ENCODE measurements around the gene MAT2A.
A peak's percentile ranks its signal among the peaks of the same experiment; 100 is the strongest.
"Not testable (repeated sequence)": the region's sequence is repeated elsewhere in the genome, so short reads cannot be mapped to it uniquely, and the experiment has no call there.

Gene MAT2A

DNA sequence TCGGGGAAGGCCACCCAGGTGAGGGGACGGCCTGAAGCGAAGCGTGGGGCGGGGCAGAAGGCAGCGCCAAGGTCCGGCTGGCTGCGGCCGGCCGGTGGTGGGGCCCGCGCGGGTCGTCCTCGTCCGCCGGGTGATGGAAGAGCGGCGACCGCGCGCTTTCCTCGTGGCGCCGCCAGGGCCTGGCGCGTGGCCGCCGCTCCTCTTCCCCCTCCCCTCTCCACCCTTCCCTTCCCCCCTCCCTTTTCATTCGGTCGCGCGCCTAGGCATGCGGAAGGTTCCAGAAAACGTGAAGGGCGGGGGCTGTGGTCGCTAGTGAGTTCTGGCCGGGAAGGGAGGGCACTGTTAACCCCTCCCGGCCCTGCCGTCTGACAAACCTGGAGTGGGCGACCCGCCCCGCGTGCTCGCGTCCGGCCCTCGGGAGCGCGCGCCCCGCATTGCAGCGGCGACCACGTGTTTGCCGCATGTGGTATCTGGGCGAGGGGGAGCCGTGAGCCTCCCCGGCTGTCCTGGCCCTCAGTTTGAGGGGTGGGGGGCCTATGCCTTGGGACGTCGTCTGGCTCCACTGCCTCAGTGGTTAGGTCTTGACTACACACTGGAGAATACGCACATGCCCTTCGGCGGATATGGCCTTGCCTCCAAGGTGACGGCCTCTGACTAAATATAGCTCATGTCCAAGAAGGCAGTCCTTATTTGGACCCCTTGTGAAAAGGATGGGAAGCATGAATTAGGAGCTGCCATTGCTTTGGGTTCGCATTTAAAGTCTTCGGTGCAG lies 579 bp downstream of the MAT2A start:
- TF ChIP-seq L3MBTL2 (conservative IDR thresholded peaks at IDR 0.05) (peak; percentile 92), SUZ12 (IDR thresholded peaks at IDR 0.05) (no peak)
- CTCF ChIA-PET: interaction anchor here (0.6 to 1.5 kb wide), 7 partner anchors 13 to 119 kb away, joined by 3 to 5 read pairs (median 4); no protein-coding TSS in a partner anchor
- peak; percentile 49 for DNase-seq (ENCODE audit: extremely low spot score)
- POLR2A ChIA-PET: interaction anchor here (0.7 to 5.4 kb wide), 41 partner anchors 10 to 185 kb away, joined by 3 to 105 read pairs (median 4); partner anchors contain the start of genes C2orf68, GGCX, RETSAT and RNF181

DNA sequence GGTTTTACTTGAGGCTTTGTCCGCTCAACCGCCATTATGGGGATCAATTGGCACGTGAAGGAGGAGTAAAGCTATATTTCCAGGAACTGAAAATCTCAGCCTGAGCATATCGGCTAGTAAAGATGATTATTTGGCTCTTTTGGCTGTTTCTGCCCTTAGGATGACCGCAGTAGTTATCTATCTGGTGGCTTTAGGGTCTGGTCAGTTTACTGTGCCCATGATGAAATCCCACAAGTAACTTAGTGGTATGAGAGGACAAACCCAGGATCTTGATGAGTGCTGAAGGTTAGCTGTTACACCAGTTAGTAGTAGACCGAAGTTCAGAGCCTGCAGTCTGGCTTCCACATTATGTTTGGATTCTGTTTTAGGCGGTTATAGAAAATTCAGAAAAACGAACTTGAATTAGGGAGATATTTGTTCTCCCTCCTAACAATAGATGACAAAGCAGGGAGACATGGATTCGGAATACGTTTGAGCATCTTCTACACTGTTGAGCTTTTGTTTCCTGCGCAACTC lies 1.2 kb downstream of the MAT2A start:
- POLR2A ChIA-PET: interaction anchor here (0.7 to 5.4 kb wide), 17 partner anchors 10 to 120 kb away, joined by 3 to 105 read pairs (median 5); partner anchors contain the start of genes GGCX, RNF181 and SH2D6
- TF ChIP-seq FOXM1 (IDR thresholded peaks at IDR 0.05; ENCODE audit: borderline replicate concordance) (no peak), BHLHE40 (IDR thresholded peaks at IDR 0.05; ENCODE audit: borderline replicate concordance) (no peak), FOXK2 (IDR thresholded peaks at IDR 0.05) (no peak), ELF4 (IDR thresholded peaks at IDR 0.05) (no peak), NFRKB (IDR thresholded peaks at IDR 0.05) (no peak), TARDBP (IDR thresholded peaks at IDR 0.05) (no peak), HDGF (IDR thresholded peaks at IDR 0.05; ENCODE audit: borderline replicate concordance) (no peak), L3MBTL2 (conservative IDR thresholded peaks at IDR 0.05) (no peak), SP1 (IDR thresholded peaks at IDR 0.05) (no peak), LEF1 (IDR thresholded peaks at IDR 0.05; ENCODE audit: borderline replicate concordance) (no peak), SUZ12 (IDR thresholded peaks at IDR 0.05) (no peak), CTBP1 (IDR thresholded peaks at IDR 0.05; ENCODE audit: borderline replicate concordance) (no peak), ZNF384 (IDR thresholded peaks at IDR 0.05) (no peak), ARNT (IDR thresholded peaks at IDR 0.05) (no peak)
- TF ChIP-seq, protein P1, sequence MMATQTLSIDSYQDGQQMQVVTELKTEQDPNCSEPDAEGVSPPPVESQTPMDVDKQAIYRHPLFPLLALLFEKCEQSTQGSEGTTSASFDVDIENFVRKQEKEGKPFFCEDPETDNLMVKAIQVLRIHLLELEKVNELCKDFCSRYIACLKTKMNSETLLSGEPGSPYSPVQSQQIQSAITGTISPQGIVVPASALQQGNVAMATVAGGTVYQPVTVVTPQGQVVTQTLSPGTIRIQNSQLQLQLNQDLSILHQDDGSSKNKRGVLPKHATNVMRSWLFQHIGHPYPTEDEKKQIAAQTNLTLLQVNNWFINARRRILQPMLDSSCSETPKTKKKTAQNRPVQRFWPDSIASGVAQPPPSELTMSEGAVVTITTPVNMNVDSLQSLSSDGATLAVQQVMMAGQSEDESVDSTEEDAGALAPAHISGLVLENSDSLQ (IDR thresholded peaks at IDR 0.05): no peak
- CTCF ChIA-PET: interaction anchor here (1.1 to 1.5 kb wide), 3 partner anchors 12 to 119 kb away, joined by 3 to 4 read pairs (median 4); no protein-coding TSS in a partner anchor
- DNase-seq (ENCODE audit: extremely low spot score): no peak

DNA sequence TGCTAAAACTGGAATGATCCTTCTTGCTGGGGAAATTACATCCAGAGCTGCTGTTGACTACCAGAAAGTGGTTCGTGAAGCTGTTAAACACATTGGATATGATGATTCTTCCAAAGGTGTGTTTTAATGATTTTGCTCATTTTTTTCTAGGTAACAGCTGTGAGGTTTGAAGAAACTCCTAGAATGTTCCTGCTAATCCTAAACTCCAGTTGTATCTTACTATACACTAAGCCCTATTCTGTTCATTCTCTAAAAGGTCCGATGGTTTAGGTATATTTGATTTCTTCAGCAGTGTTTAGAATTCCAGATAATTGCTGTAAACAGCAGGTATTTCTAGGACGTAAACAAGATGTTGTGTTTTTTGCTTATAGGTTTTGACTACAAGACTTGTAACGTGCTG lies 2.3 kb downstream of the MAT2A start:
- no peak for DNase-seq (ENCODE audit: extremely low spot score)
- ChIA-PET POLR2A (interaction anchor here (0.7 to 5.4 kb wide), 4 partner anchors 11 to 121 kb away, joined by 3 to 105 read pairs (median 6); partner anchors contain the start of gene SH2D6), CTCF (interaction anchor here (1.2 to 1.6 kb wide), 2 partner anchors 11 to 122 kb away, joined by 3 to 6 read pairs; no protein-coding TSS in a partner anchor)
- no peak for TF ChIP-seq ARNT (IDR thresholded peaks at IDR 0.05)
- TF ChIP-seq BHLHE40 (IDR thresholded peaks at IDR 0.05; ENCODE audit: borderline replicate concordance): no peak
- TF ChIP-seq FOXK2 (IDR thresholded peaks at IDR 0.05): no peak

DNA sequence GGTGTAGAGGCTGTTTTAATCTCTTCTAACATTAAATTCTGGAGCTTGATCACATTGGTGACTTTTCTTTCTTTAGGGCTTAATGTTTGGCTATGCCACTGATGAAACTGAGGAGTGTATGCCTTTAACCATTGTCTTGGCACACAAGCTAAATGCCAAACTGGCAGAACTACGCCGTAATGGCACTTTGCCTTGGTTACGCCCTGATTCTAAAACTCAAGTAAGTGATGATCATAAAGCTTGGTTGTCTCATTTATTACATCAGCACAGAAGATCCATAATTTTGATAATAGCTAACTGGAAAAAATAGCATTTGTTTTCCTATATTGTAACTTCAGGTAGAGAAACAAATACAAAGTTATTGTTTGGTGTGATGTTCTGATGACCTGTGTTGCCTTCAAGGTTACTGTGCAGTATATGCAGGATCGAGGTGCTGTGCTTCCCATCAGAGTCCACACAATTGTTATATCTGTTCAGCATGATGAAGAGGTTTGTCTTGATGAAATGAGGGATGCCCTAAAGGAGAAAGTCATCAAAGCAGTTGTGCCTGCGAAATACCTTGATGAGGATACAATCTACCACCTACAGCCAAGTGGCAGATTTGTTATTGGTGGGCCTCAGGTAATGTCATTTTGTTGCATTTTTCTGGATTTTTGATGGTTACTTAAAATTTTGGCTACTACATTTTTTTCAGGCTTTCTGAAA lies 2.9 kb downstream of the MAT2A start:
- ChIA-PET POLR2A (interaction anchor here (0.9 to 5.4 kb wide), 2 partner anchors 10 to 122 kb away, joined by 3 to 105 read pairs; partner anchors contain the start of gene SH2D6), CTCF (interaction anchor here (1.2 to 1.6 kb wide), 2 partner anchors 10 to 122 kb away, joined by 3 to 6 read pairs; no protein-coding TSS in a partner anchor)
- no peak for TF ChIP-seq SP1 (IDR thresholded peaks at IDR 0.05)
- TF ChIP-seq FOXM1 (IDR thresholded peaks at IDR 0.05; ENCODE audit: borderline replicate concordance): no peak
- TF ChIP-seq, protein P1 (IDR thresholded peaks at IDR 0.05): no peak
- no peak for TF ChIP-seq BHLHE40 (IDR thresholded peaks at IDR 0.05; ENCODE audit: borderline replicate concordance)
- no peak for TF ChIP-seq FOXK2 (IDR thresholded peaks at IDR 0.05)
- TF ChIP-seq NFRKB (IDR thresholded peaks at IDR 0.05): no peak
- TF ChIP-seq ELF4 (IDR thresholded peaks at IDR 0.05): no peak
- no peak for TF ChIP-seq L3MBTL2 (conservative IDR thresholded peaks at IDR 0.05)
- TF ChIP-seq FOXA1 (IDR thresholded peaks at IDR 0.05): no peak
- no peak for TF ChIP-seq LEF1 (IDR thresholded peaks at IDR 0.05; ENCODE audit: borderline replicate concordance)
- no peak for TF ChIP-seq TARDBP (IDR thresholded peaks at IDR 0.05)
- TF ChIP-seq HDGF (IDR thresholded peaks at IDR 0.05; ENCODE audit: borderline replicate concordance): no peak
- TF ChIP-seq SUZ12 (IDR thresholded peaks at IDR 0.05): no peak
- no peak for TF ChIP-seq CTBP1 (IDR thresholded peaks at IDR 0.05; ENCODE audit: borderline replicate concordance)
- TF ChIP-seq ZNF384 (IDR thresholded peaks at IDR 0.05): no peak
- TF ChIP-seq ARNT (IDR thresholded peaks at IDR 0.05): no peak
- DNase-seq (ENCODE audit: extremely low spot score): no peak

DNA sequence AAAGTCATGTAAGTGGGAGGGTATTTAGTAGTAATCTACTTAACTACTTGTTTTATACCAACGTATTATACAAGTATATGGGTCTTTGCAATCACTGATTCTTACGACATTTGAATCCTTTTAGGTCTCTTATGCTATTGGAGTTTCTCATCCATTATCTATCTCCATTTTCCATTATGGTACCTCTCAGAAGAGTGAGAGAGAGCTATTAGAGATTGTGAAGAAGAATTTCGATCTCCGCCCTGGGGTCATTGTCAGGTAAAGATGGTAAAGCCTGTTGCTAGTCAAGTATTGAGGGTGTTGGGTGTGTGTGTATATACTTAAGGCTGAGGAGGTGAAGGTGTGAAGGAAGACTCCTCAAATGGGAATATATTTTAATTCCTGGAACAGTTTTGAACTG lies 3.8 kb downstream of the MAT2A start:
- TF ChIP-seq HDGF (IDR thresholded peaks at IDR 0.05; ENCODE audit: borderline replicate concordance): no peak
- ChIA-PET CTCF (interaction anchor here (0.5 kb wide), 1 partner anchor 95 kb away, joined by 4 read pairs; no protein-coding TSS in a partner anchor), POLR2A (interaction anchor here (0.6 to 4.9 kb wide), 3 partner anchors 9 to 123 kb away, joined by 3 to 30 read pairs (median 3); partner anchors contain the start of gene SH2D6)
- DNase-seq (ENCODE audit: extremely low spot score): no peak

DNA sequence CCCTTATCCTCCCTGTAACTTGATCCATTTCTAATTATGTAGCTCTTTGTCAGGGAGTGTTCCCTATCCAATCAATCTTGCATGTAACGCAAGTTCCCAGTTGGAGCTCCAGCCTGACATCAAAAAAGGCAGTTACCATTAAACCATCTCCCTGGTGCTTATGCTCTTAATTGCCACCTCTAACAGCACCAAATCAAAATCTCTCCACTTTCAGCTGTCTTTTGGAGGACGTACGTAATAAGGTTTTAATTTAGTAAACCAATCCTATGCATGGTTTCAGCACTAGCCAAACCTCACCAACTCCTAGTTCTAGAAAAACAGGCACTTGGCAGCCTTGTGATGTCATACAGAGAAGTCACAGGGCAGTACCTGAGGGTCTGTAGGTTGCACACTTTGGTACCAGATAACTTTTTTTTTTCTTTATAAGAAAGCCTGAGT lies 5.3 kb downstream of the MAT2A start:
- POLR2A ChIA-PET: interaction anchor here (4.9 kb wide), 1 partner anchor 125 kb away, joined by 30 read pairs; the partner anchor contains the start of gene SH2D6
- DNase-seq (ENCODE audit: extremely low spot score): not testable (repeated sequence)
- CTCF ChIA-PET: interaction anchor here (1.0 kb wide), 1 partner anchor 88 kb away, joined by 3 read pairs; no protein-coding TSS in a partner anchor

DNA sequence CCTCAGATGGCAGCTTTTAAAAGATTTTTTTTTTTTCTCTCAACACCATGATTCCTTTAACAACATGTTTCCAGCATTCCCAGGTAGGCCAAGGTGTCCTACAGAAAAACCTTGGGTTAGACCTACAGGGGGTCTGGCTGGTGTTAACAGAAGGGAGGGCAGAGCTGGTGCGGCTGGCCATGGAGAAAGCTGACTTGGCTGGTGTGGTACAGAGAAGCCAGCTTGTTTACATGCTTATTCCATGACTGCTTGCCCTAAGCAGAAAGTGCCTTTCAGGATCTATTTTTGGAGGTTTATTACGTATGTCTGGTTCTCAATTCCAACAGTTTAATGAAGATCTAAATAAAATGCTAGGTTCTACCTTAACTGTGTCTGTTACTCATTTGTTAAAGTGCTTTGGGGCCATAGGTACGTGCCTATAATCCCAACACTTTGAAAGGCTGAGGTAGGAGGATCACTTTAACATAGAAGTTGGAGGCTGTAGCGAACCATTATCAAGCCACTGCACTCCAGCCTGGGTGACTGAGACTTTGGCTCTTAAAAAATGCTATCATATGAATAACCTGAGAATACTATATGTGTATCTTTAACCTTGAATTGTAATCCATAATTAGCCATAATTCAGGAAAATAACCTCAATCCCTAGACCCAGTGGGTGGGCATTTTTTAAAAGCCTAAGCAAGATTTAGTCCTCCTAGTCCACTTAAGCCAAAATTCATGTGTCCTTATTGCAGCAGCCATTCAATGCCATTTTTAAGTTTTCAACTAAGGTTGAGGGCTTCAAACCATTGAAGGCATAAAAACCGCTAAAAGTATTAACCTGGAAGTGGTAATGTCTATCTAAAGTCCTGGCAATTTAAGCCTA lies 6.2 kb downstream of the MAT2A start:
- ChIA-PET CTCF (interaction anchor here (0.9 to 1.0 kb wide), 2 partner anchors 89 to 245 kb away, joined by 3 read pairs; no protein-coding TSS in a partner anchor), POLR2A (interaction anchor here (0.9 to 4.9 kb wide), 6 partner anchors 16 to 126 kb away, joined by 3 to 30 read pairs (median 6); partner anchors contain the start of genes GGCX and SH2D6)
- DNase-seq (ENCODE audit: extremely low spot score): not testable (repeated sequence)
